HT1080 (cell line): ENCODE results near the gene RNF166. TPM values are rescaled to one million over a fixed set of nuclear protein-coding genes. Genes with fewer than 3 reads are reported as not detected.

Experiments used
- DNase-seq: peaks from one replicate; pipeline ENCODE4 v3.0.0-alpha.2; 2015; ENCODE audit warnings: low read depth
- total RNA-seq: library from RNA; depleted of rRNA; stranded (reverse); fragments of >200 nt; shearing (Covaris generic); gene quantifications from 2 replicates; pipeline ENCODE4 v1.2.3, GENCODE V29; 2014

Gene RNF166
- total RNA-seq, 1 experiment from 2014 or later, result 31.9 TPM

- no peak for DNase-seq
These were observed 17.7 kb upstream of the RNF166 start for GRCh38 chr16:88723911-88724310.

DNA sequence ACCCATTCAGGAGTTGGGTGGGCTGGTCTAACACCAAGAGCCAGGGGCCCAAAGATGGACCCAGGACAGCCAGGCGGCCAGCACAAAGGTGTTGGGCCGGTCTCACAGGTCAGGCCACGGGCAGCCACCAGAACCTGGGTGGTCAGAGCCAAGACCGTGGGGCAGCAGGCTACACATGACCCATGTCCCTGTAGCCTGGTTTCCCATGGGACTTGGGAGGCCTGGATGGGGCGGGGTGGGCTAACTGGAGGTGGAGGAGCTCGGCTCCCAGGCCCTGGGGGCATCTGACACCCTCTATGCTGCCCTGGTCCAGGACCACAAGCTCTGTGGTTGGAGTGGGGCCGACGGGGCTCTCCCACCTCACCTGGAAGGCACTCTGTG is 17.3 kb upstream of the RNF166 start:
- no peak for DNase-seq

DNA sequence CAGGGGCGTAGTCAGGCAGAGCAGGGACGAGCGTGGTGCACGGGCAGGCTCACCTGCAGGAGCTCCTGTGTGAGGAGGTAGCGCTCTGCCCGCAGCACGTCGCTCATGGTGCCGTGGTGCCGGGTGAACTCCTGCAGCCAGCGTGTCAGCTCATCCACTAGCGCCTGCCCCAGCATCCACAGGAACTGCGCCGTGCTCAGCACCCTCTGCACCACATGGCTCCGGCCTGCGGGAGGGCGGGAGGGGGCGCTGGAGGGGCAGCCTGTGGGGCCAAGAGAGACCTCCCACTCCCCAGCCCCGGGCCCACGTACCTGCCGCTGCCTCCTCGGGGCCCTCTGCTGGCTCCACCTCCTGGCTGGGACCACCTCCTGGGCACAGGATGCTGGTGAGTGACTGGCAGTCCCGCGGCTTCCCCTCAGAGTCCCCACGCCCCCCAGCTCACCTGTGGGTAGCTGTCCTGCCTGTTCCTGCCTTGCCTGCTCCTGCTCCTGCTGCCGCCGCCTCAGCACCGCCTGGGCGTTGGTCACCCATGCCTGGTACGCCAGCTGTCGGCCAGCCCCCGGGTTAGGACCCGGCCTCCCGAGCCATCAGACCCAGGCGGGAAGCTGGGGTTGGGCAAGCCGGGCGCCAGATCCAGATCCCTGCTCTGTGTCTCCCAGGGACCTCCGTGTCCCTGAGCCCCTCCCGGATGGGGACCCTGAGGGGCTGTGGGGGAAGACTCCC is 16.7 kb upstream of the RNF166 start:
- DNase-seq, result no peak

GRCh38 chr16:88721815-88722755 is 15.9 kb upstream of the RNF166 start:
- no peak for DNase-seq

DNA sequence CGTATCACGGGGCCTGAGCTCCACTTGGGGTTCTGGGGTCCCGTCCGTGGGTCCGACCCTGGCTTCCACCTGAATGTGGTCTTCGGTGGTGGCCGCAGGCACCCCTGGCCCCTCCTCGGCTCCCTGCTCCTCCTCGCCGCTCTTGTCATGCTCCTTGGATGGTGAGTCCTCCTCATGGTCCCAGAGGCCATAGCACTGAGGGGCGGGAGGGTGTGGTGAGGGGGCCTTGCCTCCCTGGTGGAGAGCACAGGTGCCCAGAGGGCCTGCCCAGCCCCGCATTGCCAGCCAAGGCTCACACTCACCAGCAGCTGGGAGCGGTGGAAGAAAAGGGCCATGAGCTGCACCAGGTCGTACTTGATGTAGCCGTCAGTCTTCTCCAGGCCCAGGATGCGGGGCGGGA is 15.0 kb upstream of the RNF166 start:
- no peak for DNase-seq

- DNase-seq, result no peak
These were observed 14.3 kb upstream of the RNF166 start for GRCh38 chr16:88720396-88720970.

DNA sequence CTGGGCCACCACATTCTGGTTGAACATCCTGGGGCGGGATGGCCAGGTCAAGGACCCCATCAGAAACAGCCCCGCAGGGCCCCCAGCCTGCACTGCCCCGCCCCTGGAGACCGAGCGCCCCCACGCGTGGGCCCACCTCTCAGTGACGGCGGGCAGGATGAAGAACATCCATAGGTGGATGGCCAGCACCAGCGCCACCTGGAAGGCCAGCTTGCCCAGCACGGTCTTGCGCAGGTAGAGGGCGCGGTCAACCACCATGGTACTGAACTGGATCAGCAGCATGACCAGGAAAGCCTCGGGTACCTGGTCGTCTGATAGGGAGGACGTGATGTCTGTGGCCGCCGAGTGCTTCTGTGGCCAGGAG is 13.7 kb upstream of the RNF166 start:
- DNase-seq, result no peak

DNA sequence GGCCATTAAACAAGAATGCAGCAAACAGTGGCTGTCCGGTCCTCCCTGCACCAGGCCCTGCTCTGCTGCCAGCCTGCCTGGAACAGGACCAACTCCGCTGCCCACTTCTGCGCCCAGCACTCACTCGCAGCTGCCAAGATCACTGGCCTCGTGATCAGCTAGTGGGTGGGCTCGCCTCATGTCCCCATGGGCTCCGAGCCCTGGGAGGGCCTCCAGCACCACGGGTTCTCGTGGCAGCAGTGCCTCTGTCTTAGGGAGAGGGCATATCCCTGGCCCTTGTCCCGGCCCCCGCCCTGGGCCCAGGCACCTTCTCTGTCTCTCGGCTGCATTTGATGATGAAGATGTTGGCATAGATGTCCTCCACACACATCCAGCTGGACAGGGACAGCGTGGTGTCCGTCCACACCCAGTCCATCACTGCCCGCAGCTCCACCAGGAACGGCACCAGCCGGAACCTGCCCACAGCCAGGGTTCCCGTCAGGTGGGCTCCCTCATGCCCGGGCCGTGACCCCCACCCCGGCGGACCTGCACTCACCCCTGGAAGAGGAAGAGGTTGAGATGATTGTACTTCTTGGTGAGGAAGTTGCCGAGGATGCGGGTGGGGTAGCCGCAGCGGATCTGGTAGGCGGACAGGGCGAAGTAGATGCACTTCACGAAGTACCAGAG is 13.2 kb upstream of the RNF166 start:
- no peak for DNase-seq

DNA sequence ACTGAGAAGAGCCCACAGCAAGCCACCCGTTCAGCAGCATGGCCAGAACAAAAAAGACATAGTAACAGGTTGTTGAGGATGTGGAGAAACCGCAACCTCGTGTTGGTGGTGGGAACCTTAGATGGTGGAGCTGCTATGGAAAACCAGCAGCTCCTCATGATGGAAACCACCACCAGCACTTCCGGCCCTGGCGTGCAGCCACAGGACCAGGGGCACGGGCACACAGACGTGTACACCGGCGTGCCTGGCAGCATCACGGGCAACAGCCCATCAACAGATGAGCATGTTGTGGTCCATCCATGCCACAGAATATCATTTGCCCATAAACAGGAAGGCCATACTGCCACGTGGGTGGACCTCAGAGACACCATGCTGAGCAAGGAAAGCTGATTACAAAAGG is 12.0 kb upstream of the RNF166 start:
- DNase-seq, result no peak

- no peak for DNase-seq
These were observed 10.4 kb upstream of the RNF166 start for GRCh38 chr16:88716601-88717001.

DNA sequence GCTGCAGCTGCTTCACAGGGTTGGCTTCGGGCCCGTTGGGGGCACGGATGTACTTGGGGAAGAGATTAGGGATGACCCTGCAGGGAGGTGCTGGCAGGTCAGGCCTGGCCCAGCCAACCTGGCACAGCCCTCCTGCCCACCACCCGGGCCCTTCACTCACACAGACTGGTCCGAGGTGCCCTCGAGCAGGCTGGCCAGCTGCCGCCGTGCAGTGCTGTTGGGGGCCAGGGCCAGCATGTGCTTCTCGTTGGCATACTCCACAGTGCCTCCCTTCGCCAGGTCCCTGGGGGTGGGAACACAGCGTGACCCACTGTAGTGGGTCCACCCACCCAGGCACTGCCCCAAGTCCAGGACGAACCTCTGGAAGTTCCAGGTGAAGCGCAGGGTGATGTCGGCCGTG is 10.0 kb upstream of the RNF166 start:
- no peak for DNase-seq

DNA sequence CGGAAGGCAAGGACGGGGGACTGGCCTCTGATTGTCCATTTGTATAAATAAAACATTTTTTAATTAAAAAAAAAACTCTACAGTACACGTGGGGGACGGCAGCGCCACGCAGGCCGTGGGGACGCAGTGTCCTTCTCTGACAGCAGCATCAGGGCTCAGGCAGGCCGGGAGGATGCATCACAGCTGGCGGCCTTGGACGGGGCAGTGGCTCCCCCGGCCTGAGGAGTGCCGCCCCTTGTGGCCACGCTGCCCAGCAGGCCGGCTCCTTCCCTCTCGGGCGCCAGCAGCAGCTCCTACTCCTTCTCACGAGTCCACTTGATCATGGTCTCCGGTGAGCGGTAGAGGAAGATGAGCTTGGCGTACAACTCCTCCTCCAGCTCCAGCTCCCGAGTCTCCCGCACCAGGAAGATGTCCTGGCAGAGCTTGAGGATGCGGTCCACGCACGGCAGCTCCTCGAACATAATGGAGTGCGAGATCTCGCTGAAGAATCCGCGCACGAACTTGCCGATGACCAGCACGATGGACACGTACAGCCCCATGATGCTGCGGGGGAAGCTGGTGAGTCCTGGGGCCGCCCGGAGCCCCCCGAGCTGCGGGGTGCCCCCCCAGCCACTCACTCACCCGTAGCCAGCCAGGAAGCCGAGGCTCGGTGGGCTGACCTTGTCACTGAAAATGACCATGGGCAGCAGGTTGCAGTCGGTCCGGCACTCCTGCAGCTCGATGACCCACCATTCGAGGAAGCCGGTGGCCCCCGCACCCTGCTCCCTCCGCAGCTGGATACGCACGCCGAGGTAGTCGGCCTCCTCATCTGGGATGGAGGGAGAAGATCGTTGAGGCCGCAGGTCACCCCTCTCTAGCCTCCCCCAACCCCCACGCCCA is 9.3 kb upstream of the RNF166 start:
- DNase-seq, result no peak

- DNase-seq, result no peak
These were observed 8.5 kb upstream of the RNF166 start for GRCh38 chr16:88714420-88715302.

DNA sequence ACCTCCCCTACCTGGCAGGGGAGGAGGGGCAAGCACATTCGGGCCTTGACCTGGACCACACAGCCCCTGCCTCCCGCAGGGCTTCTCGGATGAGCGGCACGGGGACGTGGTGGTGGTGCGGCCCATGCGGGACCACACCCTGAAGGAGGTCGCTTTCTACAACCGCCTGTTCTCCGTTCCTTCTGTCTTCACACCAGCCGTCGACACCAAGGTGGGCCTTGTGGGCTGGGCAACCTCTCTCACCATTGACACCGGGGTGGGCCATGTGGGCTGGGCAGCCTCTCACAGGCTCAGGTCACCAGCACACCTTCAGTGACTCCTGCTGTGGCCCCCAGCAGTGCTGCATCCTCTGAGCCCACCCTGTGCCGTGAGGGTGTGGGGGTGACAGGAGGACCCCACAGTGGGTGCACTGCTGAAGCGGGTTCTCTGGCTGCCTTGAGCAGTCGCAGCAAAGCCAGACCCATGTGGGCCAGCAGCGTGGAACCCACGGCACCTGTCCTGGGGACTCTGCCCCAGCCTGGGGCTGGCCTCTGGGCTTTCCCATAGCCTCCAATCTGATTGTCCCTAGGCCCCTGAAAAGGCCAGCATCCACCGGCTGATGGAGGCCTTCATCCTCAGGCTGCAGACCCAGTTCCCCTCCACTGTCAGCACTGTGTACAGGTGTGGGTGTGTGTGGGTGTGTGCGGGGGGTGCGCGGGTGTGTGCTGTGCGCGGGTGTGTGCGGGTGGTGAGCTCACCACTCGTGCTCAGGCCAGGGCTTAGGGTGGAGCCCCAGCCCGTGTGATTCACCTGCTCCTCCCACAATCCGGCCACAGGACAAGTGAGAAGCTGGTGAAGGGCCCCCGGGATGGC is 7.6 kb upstream of the RNF166 start:
- DNase-seq, result peak; percentile 31

DNA sequence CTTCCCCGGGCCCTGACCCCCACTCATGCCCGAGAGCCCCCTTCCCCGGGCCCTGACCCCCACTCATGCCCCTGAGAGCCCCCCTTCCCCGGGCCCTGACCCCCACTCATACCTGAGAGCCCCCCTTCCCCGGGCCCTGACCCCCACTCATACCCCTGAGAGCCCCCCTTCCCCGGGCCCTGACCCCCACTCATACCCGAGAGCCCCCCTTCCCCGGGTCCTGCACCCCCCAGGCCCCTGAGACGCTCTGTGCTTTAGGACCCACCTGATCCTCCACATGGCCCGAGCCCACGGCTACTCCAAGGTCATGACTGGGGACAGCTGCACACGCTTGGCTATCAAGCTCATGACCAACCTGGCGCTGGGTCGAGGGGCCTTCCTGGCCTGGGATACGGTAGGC is 6.8 kb upstream of the RNF166 start:
- DNase-seq, result no peak

GRCh38 chr16:88712362-88712979 is 6.3 kb upstream of the RNF166 start:
- no peak for DNase-seq

DNA sequence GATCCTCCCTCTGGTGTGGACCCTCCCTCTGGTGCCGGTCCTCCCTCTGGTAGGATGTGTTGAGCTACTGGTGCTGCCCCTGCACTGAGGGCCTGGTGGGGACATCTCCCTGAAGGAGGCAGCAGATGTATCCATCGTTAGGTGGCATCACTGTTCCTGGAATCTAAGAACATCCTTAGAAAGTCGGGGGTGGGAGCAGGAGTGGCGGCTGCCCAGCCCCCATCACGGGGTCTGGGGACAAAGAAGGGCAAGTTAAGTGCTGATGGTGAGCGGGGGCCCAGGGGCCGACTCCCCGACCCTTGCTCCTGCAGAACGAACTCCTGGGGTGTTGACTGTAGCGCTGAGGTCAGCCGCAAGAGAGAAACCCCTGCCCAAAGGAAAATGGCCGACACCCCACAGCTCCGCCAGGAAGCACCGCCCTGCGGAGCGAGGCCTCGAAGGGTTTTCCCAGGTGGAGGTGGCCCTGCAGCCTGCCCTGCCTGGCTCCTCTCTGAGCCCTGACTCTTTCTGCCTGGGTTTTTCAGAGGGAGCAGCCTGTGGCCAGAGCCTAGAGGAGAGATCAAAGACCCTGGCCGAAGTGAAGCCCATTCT is 5.6 kb upstream of the RNF166 start:
- DNase-seq, result no peak

DNA sequence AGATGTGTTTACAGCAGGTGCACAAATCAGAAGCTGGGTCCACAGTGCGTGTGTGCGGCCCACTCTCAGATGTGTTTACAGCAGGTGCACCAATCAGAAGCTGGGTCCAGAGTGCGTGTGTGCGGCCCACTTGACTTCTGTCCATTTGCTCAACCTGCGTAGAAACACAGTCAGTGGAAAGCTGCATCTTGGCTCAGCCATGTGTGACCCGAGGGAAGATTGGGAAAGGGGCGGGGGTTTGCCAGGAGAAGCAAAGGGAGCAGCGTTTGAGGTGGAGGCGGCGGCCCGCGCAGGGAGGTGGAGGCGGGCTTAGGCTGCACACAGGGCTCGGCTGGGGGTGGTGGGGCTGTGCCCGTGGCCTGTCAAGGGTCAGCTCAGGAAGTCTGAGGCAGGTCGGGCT is 4.3 kb upstream of the RNF166 start:
- DNase-seq, result no peak
